Transverse colon (tissue), 4 donors: ENCODE measurements around the gene ZC3H13. TPM values are rescaled to one million over a fixed set of nuclear protein-coding genes. Genes with fewer than 3 reads are reported as not detected.

Experiments
- DNase-seq: peaks from one replicate; pipeline ENCODE4 v3.0.0-alpha.2; 2019
- H3K27ac ChIP-seq, 4 donors: fragments of 200-600 bp; sonication (generic); 2 replicates each; pipeline ENCODE4 v1.5.1; 2016 to 2018; ENCODE audit warnings: inconsistent platforms in 4 of 4
- H3K27me3 ChIP-seq: fragments of 200-600 bp; sonication (generic); 2 replicates; pipeline ENCODE4 v1.5.1; 2017; ENCODE audit warnings: inconsistent platforms
- H3K36me3 ChIP-seq, 4 donors: fragments of 200-600 bp; sonication (generic); 2 replicates each; pipeline ENCODE4 v1.5.1; 2017 to 2019; ENCODE audit warnings: inconsistent platforms in 4 of 4
- H3K4me1 ChIP-seq, 4 donors: fragments of 200-600 bp; sonication (generic); 2 replicates each; pipeline ENCODE4 v1.5.1; 2017 to 2020; ENCODE audit warnings: inconsistent platforms in 4 of 4
- H3K4me3 ChIP-seq, 4 donors: fragments of 200-600 bp; sonication (generic); 1 replicate in 1 of 4; 2 replicates in 3 of 4; pipeline versions ENCODE4 v1.5.1 to v1.6.1; 2017 to 2019; ENCODE audit warnings: inconsistent platforms in 4 of 4
- H3K9me3 ChIP-seq, 2 donors: fragments of 200-600 bp; sonication (generic); 2 replicates each; pipeline ENCODE4 v1.5.1; 2017 to 2019; ENCODE audit warnings: inconsistent platforms in 2 of 2
- CTCF ChIP-seq, 5 experiments: fragments of 200-600 bp in 3 of 5; fragments of 450-650 bp in 2 of 5; sonication (generic) in 3 of 5; IDR thresholded peaks; 1 replicate in 2 of 5; 2 replicates in 3 of 5; pipeline ENCODE4 v1.5.1; 2016 to 2017; ENCODE audit warnings: antibody characterized with exemption in 5 of 5, inconsistent platforms in 3 of 5, mild to moderate bottlenecking in 2 of 5, moderate library complexity in 1 of 5
- EP300 ChIP-seq: sonication (generic); formaldehyde crosslinking; IDR thresholded peaks from one replicate; pipeline ENCODE4 v1.6.1; 2017; ENCODE audit warnings: antibody characterized with exemption, low read depth
- POLR2A ChIP-seq: fragments of 450-650 bp; IDR thresholded peaks from one replicate; pipeline ENCODE4 v1.6.1; 2016; ENCODE audit warnings: antibody characterized with exemption, mild to moderate bottlenecking, moderate library complexity
- POLR2AphosphoS5 ChIP-seq, 3 donors: sonication (generic); formaldehyde crosslinking; IDR thresholded peaks; one replicate each; pipeline ENCODE4 v1.6.1; 2016; ENCODE audit warnings: antibody characterized with exemption in 3 of 3
- WGBS, 2 donors: methylation state at CpG; one replicate each; pipeline ENCODE4 v1.1.5; 2018; ENCODE audit warnings: low coverage in 1 of 2; 5-methylcytosine and 5-hydroxymethylcytosine counted together
- in situ Hi-C, 4 donors: fragments of 200-750 bp; cut with MboI; loops; one replicate each; pipeline versions ENCODE4 v1.15.0 to v1.15.1; 2017; ENCODE audit warnings: low sequenced_read_pairs in 3 of 4, low pct_ligation_motif_present in 1 of 4, low pct_unique_long_range_greater_than_20kb in 1 of 4
- intact Hi-C: fragments of 100-400 bp; cut with DNase I; formaldehyde crosslinking; loops from one replicate; pipeline ENCODE4 v1.15.1; 2023; ENCODE audit warnings: low total_unique reads
- total RNA-seq, 4 donors: library from RNA; depleted of rRNA; stranded (reverse); fragments of >200 nt; gene quantifications; one replicate each; pipeline ENCODE4 v1.1.0, GENCODE V29; 2016

The ZC3H13 gene
- total RNA-seq, 4 donors from 2014 or later: 14.2 to 67.5 (median 23.7) TPM

DNA sequence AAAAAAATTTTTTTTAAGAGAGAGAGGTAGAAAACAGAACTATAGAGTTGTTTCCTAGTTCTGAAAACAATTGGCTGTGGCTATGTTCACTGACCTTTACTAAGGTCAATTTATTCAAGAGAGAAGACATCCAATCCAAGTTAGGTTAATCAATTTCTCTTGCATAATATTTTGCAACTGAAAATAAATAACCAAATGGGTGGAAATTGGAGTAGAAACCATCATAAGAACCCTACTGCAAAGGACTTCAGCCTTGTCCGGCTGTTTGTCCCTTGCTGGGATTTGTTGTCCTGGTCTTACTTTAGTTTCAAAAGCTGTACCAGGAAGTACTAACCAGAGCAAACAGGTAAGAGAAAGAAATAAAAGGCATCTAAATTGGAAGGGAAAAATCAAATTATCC is 23.3 kb upstream of the ZC3H13 start:
- TF ChIP-seq CTCF (IDR thresholded peaks at IDR 0.05): no peak
- TF ChIP-seq POLR2AphosphoS5 (IDR thresholded peaks at IDR 0.05): no peak
- no peak for TF ChIP-seq EP300
- TF ChIP-seq POLR2A: no peak
- intact Hi-C loops: no loop called here
- WGBS, 2 donors: 89% methylated on average over 1 of the region's 1 CpG; no CpG with 5 or more reads in 1 of the 2 donors
- no peak overlapping the region for H3K27ac ChIP-seq
- no peaks in the 10 kb centered on the region for H3K27me3 ChIP-seq
- H3K9me3 ChIP-seq: no peaks in the 10 kb centered on the region
- in situ Hi-C loops: no loop called here
- H3K4me3 ChIP-seq: no peak overlapping the region
- no peaks in the 10 kb centered on the region for H3K36me3 ChIP-seq
- H3K4me1 ChIP-seq: no peaks in the 10 kb centered on the region
- DNase-seq: no peak

DNA sequence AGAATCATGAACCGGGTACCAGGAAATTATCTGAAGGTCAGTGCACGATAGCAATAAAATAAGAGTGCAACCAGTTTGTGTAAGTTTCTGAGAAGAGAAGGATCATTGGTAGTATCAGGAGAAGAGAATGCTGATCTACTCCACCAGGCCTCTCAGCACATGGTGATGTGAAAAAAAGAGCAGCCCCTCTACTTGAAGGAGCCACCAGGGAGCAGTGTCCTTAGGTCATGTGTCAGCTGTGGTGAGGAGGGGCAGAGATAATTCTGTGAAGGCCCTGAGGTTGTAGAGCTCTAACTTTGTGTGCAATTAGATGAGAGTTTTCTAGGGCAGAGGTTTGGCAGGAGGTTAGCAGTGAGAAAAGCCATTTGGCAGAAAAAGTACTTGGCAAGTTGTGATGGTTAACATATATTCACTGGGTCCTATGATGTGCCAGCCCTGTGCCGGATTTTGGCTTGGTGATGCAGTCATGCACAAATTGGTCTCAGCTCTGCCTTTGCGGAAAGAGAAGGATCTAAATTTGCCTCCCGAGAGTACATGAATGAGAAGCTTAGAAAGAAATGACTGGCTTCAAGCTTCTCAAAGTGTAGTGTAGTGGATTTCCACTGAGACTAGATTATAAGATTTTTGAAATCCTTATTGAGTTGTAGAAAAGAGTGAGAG is 19.2 kb upstream of the ZC3H13 start:
- Histone ChIP-seq H3K4me1 (no peaks in the 10 kb centered on the region), H3K27ac (no peak overlapping the region), H3K9me3 (no peaks in the 10 kb centered on the region), H3K27me3 (no peaks in the 10 kb centered on the region), H3K4me3 (no peak overlapping the region), H3K36me3 (no peaks in the 10 kb centered on the region)
- TF ChIP-seq POLR2A: no peak
- TF ChIP-seq POLR2AphosphoS5 (IDR thresholded peaks at IDR 0.05): no peak
- no peak for TF ChIP-seq CTCF (IDR thresholded peaks at IDR 0.05)
- TF ChIP-seq EP300: no peak
- WGBS, 2 donors: 60 to 68% methylated on average over 5 of the region's 5 CpGs
- DNase-seq: no peak
- in situ Hi-C loops (no loop called here), intact Hi-C loops (no loop called here)

DNA sequence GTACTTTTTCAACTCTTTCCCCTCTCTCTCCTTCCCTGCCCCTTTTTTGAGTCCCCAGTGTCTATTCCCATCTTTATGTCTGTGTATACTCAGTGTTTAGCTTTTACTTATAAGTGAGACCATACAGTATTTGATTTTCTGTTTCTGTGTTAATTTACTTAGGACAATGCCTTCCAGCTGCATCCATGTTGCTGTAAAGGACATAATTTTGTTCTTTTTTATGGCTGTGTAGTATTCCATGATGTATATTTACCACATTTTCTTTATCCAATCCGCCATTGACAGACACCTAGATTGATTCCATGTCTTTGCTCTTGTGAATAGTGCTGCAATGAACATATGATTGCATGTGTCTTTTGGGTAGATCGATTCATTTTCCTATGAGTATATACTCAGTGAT is 10.7 kb upstream of the ZC3H13 start:
- WGBS, 2 donors: 95 to 100% methylated on average over 2 of the region's 2 CpGs
- Histone ChIP-seq H3K4me3 (no peak overlapping the region), H3K4me1 (no peaks in the 10 kb centered on the region), H3K9me3 (no peaks in the 10 kb centered on the region), H3K36me3 (no peaks in the 10 kb centered on the region), H3K27me3 (no peaks in the 10 kb centered on the region), H3K27ac (no peak overlapping the region)
- no peak for DNase-seq
- intact Hi-C loops (no loop called here), in situ Hi-C loops (no loop called here)
- TF ChIP-seq POLR2A: no peak
- TF ChIP-seq POLR2AphosphoS5 (IDR thresholded peaks at IDR 0.05): no peak
- TF ChIP-seq CTCF (IDR thresholded peaks at IDR 0.05): no peak
- TF ChIP-seq EP300: no peak

- H3K27me3 ChIP-seq: no peaks in the 10 kb centered on the region
- H3K9me3 ChIP-seq: no peaks in the 10 kb centered on the region
- H3K36me3 ChIP-seq: no peaks in the 10 kb centered on the region
- no peaks in the 10 kb centered on the region for H3K4me1 ChIP-seq
- no peak overlapping the region for H3K4me3 ChIP-seq
- 62 to 82% methylated on average over 2 to 5 of the region's 5 CpGs for WGBS, 2 donors
- TF ChIP-seq EP300 (no peak), POLR2A (no peak)
- intact Hi-C loops (no loop called here), in situ Hi-C loops (no loop called here)
- H3K27ac ChIP-seq: no peak overlapping the region
- DNase-seq: no peak
Observed at GRCh38 chr13:46062185-46062584, 9.6 kb upstream of the ZC3H13 start.

DNA sequence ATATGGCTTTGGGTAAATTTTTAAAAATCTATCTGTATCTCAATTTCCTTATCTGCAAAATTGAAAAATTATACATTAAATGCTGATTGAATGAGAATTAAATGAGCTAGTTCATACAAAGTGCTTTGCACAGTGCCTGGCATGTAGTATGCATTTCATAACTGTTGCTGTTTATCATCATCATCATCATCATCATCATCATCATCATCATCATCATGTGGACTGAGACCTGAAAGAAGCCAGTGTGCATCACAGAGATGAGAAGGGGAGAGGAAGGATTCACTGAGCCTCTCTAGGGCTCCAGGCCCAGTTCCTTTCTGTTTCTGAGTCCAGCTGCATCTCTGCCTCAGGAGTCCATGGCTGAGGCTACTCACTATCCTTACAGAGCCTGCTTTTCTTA is 6.9 kb upstream of the ZC3H13 start:
- TF ChIP-seq POLR2A: no peak
- TF ChIP-seq EP300: no peak
- TF ChIP-seq CTCF (IDR thresholded peaks at IDR 0.05): no peak
- no peak for TF ChIP-seq POLR2AphosphoS5 (IDR thresholded peaks at IDR 0.05)
- Histone ChIP-seq H3K9me3 (no peaks in the 10 kb centered on the region), H3K27ac (no peak overlapping the region), H3K4me3 (no peak overlapping the region), H3K36me3 (no peaks in the 10 kb centered on the region), H3K4me1 (no peaks in the 10 kb centered on the region), H3K27me3 (no peaks in the 10 kb centered on the region)
- no peak for DNase-seq
- intact Hi-C loops (no loop called here), in situ Hi-C loops (no loop called here)
